ENCODE data around the gene PALM. TPM values are rescaled to one million over a fixed set of nuclear protein-coding genes. Genes with fewer than 3 reads are reported as not detected.
"Not testable (repeated sequence)": the region's sequence is repeated elsewhere in the genome, so short reads cannot be mapped to it uniquely, and the experiment has no call there.

PALM gene
- total RNA-seq, 1 donor from 2014 or later: 26.0 TPM

GRCh38 chr19:679418-680286 is 29.1 kb upstream of the PALM start:
- DNase-seq (ENCODE audit: low spot score): peak; percentile 75

- peak; percentile 100 for DNase-seq (ENCODE audit: low spot score)
Observed at GRCh38 chr19:680287-681028, 28.3 kb upstream of the PALM start.

GRCh38 chr19:681029-682019 is 27.4 kb upstream of the PALM start:
- DNase-seq (ENCODE audit: low spot score): no peak

DNA sequence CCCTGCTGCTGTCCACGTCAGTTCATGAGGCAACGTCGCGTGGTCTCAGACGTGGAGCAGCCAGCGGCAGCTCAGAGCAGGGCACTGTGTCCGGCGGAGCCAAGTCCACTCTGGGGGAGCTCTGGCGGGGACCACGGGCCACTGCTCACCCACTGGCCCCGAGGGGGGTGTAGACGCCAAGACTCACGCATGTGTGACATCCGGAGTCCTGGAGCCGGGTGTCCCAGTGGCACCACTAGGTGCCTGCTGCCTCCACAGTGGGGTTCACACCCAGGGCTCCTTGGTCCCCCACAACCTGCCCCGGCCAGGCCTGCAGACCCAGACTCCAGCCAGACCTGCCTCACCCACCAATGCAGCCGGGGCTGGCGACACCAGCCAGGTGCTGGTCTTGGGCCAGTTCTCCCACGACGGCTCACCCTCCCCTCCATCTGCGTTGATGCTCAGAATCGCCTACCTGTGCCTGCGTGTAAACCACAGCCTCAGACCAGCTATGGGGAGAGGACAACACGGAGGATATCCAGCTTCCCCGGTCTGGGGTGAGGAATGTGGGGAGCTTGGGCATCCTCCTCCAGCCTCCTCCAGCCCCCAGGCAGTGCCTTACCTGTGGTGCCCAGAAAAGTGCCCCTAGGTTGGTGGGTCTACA is 25.9 kb upstream of the PALM start:
- DNase-seq (ENCODE audit: low spot score): no peak

GRCh38 chr19:685454-685931 is 23.2 kb upstream of the PALM start:
- DNase-seq (ENCODE audit: low spot score): no peak

DNA sequence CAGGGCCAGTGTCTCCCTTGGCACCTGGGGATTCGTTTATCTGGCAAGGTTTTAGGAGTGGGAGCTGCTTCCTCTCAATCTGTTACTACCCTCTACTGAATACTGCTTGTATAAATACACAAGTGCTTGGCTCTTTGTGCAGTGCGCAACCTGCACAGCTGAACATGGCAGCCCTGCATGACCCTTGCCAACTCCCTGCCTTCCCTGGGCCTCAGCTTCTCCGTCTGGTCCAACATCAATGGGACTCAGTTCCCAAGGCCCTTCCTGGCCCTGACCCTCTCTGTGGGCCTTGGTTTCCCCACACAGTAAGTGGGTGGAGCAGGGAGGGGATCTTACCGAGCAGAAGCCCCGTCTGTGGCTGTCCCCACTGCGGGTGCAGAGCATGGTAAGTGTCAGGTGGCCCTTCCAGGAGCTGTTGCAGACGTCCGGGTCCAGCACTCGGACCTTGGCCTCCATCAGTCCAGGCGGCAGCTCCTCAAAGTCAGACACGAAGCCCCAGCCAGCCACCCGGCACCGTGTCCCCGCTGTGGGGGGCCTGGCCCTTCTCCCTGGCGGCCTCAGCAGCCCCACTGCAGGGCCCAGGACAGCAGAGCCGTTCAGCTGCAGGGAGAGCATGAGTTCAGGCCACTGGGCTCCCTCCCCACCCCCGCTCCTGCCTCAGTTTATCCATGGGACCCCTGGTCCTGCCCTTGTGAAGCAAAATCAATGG is 22.0 kb upstream of the PALM start:
- no peak for DNase-seq (ENCODE audit: low spot score)

DNA sequence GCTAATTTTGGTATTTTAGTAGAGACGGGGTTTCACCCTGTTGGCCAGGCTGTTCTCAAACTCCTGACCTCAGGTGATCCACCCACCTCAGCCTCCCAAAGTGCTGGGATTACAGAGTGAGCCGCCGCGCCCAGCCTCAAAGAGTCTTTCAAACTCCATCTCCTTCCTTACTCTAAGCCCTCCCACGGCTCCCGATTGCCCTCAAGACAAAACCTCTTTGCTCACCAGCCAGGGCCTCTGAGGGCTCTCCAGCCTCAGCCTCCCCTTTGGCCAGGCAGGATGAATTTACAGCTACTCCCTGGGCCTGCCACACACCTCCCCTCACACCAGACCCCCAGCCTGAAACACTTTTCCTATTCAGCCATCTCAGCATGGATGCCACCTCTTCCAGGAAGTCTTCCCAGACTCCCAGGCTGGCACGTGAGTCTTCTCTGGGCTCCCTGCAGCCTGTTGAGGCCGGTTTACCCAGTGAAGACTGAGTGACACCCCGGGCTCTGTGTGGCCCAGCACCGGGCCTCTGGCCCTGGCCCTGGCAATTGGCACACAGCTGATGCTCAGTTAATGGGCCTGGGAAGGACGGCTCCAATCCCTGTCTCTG is 21.1 kb upstream of the PALM start:
- DNase-seq (ENCODE audit: low spot score): no peak

DNA sequence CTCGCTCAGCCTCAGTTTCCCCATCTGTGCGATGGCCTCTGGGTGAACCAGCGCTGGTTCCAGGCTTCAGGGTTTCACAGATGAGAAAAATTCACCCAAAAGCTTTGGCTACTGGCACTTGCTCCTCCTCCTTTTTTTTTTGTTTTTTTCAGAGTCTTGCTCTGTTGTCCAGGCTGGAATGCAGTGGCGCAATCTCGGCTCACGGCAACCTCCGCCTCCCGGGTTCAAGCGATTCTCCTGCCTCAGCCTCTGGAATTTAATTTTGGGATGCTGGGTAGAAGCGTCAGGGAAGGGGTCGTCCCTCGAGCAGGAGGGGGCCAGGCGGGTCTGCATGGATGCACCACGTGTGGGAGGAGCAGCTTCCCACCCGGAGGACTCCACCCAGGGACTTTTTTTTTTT is 20.5 kb upstream of the PALM start:
- no peak for DNase-seq (ENCODE audit: low spot score)

GRCh38 chr19:688992-689391 is 19.7 kb upstream of the PALM start:
- no peak for DNase-seq (ENCODE audit: low spot score)

GRCh38 chr19:690203-690602 is 18.5 kb upstream of the PALM start:
- no peak for DNase-seq (ENCODE audit: low spot score)

GRCh38 chr19:694481-695351 is 14.0 kb upstream of the PALM start:
- no peak for DNase-seq (ENCODE audit: low spot score)

- DNase-seq (ENCODE audit: low spot score): no peak
Observed at GRCh38 chr19:695352-695949, 13.3 kb upstream of the PALM start, which contains the start of gene PRSS57. TSS of gene PRSS57 (minus strand) at chr19:695452. CDS start at chr19:695430, 22 bp downstream.

DNA sequence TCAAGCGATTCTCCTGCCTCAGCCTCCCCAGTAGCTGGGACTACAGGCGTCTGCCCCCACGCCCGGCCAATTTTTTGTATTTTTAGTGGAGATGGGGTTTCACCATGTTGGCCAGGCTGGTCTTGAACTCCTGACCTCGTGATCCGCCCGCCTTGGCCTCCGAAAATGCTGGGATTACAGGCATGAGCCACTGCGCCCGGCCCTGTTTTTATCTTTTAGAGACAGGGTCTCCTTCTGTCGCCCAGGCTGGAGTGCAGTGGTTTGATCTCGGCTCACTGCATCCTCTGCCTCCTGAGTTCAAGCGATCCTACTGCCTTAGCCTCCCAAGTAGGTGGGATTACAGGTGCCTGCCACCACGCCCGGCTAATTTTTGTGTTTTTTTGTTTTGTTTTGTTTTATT is 10.2 kb upstream of the PALM start:
- DNase-seq (ENCODE audit: low spot score): not testable (repeated sequence)

GRCh38 chr19:699885-700284 is 8.8 kb upstream of the PALM start:
- DNase-seq (ENCODE audit: low spot score): not testable (repeated sequence)

DNA sequence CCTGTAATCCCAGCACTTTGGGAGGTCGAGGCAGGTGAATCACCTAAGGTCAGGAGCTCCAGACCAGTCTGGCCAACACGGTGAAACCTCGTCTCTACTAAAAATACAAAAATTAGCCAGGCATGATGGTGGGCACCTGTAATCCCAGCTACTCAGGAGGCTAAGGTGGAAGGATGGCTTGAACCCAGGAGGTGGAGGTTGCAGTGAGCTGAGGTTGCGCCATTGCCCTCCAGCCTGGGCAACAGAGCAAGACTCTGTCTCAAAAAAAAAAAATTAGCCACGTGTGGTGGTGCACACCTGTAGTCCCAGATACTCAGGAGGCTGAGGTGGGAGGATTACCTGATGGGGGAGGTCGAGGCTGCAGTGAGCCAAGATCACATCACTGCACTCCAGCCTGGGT is 5.9 kb upstream of the PALM start:
- DNase-seq (ENCODE audit: low spot score): not testable (repeated sequence)

- no peak for DNase-seq (ENCODE audit: low spot score)
Observed at GRCh38 chr19:703329-703650, 5.4 kb upstream of the PALM start.

- DNase-seq (ENCODE audit: low spot score): peak; percentile 70
Observed at GRCh38 chr19:703651-704446, 4.9 kb upstream of the PALM start.

GRCh38 chr19:704447-704741 is 4.3 kb upstream of the PALM start:
- no peak for DNase-seq (ENCODE audit: low spot score)

Data from ureter (tissue), 1 donor.